SK-N-MC (cell line): ENCODE data around the gene GPC2.
"Not testable (repeated sequence)": the region's sequence is repeated elsewhere in the genome, so short reads cannot be mapped to it uniquely, and the experiment has no call there.

ENCODE experiments used
- DNase-seq: peaks from one replicate; pipeline ENCODE4 v3.0.0-alpha.2; 2011; ENCODE audit warnings: low read depth, low spot score
- H3K27ac ChIP-seq: fragments of 200-600 bp; sonication (generic); 2 replicates; pipeline ENCODE4 v1.5.1; 2016; ENCODE audit warnings: mixed run types
- H3K36me3 ChIP-seq: fragments of 200-600 bp; sonication (generic); 2 replicates; pipeline ENCODE4 v1.6.1; 2017; ENCODE audit warnings: antibody characterized with exemption, low read length, mixed read lengths; ENCODE audit not compliant: insufficient read depth
- H3K4me3 ChIP-seq: fragments of 200-600 bp; sonication (generic); 2 replicates; pipeline ENCODE4 v1.5.1; 2016
- H3K9ac ChIP-seq: fragments of 200-600 bp; sonication (generic); 2 replicates; pipeline ENCODE4 v1.8.0; 2017; ENCODE audit warnings: mixed run types, mixed read lengths; ENCODE audit not compliant: insufficient read length
- H3K9me3 ChIP-seq: fragments of 200-600 bp; sonication (generic); 2 replicates; pipeline ENCODE4 v1.6.1; 2017; ENCODE audit warnings: low read depth, mild to moderate bottlenecking, antibody characterized with exemption, low read length, moderate library complexity, mixed read lengths
- EZH2 ChIP-seq: fragments of 200-600 bp; sonication (generic); IDR thresholded peaks from one replicate; pipeline ENCODE4 v1.6.1; 2017; ENCODE audit warnings: antibody characterized with exemption
- FOXP2 ChIP-seq: optimal IDR thresholded peaks from 2 replicates; pipeline ENCODE3; 2011; ENCODE audit warnings: mild to moderate bottlenecking, moderate library complexity; ENCODE audit not compliant: insufficient read depth; ENCODE audit errors: extremely low read length, control extremely low read depth
- POLR2AphosphoS5 ChIP-seq: IDR thresholded peaks from 2 replicates; pipeline ENCODE4 v1.6.1; 2012; ENCODE audit warnings: mild to moderate bottlenecking, low read depth, low read length, borderline replicate concordance

Gene GPC2

DNA sequence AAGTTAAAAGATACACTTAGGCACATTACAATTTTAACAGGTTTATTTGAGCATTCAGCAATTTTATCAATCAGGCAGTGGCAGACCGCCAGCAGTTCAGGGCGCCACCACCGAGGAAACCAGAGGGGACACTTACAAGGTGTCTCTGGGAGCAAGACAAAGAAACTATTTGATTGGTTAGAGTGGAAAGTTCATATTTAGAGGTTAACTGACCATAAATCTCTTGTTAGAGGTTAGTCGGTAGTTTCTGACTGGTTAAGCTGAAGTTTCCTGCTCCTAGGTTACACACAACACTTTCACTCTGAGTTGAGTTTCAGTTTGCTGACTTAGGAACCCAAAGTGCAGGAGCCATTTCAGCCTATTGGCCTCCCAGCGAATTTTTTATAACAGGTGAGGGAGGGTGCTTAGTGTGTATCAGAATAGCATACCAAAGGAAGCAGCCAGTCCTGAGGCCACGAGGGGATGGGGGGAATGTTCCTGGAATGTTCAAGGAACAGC, 31.8 kb upstream of the GPC2 start:
- peak overlapping the region; percentile 26 for H3K9ac ChIP-seq
- H3K27ac ChIP-seq: 0 out of 2 replicates have a peak overlapping the region, but pooled peaks have one; percentile 19
- no peaks in the 10 kb centered on the region for H3K9me3 ChIP-seq
- H3K4me3 ChIP-seq: no peak overlapping the region; the same call in 1 of the 2 replicates
- no peak for DNase-seq
- no peak for TF ChIP-seq POLR2AphosphoS5
- no peak for TF ChIP-seq FOXP2
- no peak for TF ChIP-seq EZH2
- H3K36me3 ChIP-seq: no peaks in the 10 kb centered on the region

GRCh38 chr7:100204454-100204853, 27.3 kb upstream of the GPC2 start:
- Histone ChIP-seq H3K36me3 (no peaks in the 10 kb centered on the region), H3K9me3 (no peaks in the 10 kb centered on the region), H3K4me3 (no peak overlapping the region), H3K9ac (no peak overlapping the region), H3K27ac (no peak overlapping the region)
- no peak for DNase-seq
- TF ChIP-seq EZH2 (no peak), POLR2AphosphoS5 (no peak), FOXP2 (no peak)

GRCh38 chr7:100200693-100201092, 23.5 kb upstream of the GPC2 start:
- no peaks in the 10 kb centered on the region for H3K9me3 ChIP-seq
- no peak overlapping the region for H3K9ac ChIP-seq
- H3K36me3 ChIP-seq: no peaks in the 10 kb centered on the region
- TF ChIP-seq POLR2AphosphoS5 (no peak), FOXP2 (no peak), EZH2 (no peak)
- H3K4me3 ChIP-seq: no peak overlapping the region
- no peak overlapping the region for H3K27ac ChIP-seq
- no peak for DNase-seq

DNA sequence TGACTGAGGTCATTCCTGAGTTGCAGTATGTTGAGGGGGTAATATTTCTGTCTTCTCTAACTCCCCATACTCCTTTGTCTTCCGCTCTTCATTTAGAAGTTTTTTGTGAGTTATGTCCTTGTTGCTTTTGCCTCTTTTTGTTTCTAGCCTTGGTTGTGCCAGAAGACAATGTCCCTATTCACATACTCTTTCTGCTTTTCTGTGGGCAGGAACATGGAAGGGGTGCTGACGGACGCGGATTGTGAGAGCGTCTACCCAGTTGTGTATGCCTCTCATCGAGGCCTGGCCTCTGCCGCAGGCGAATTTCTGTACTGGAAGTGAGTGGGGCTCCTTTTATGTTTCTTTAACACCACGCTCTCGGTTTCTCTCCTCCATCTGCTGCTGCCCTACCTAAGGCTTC, 21.1 kb upstream of the GPC2 start:
- no peak overlapping the region for H3K4me3 ChIP-seq
- no peak overlapping the region for H3K9ac ChIP-seq
- no peaks in the 10 kb centered on the region for H3K9me3 ChIP-seq
- H3K27ac ChIP-seq: no peak overlapping the region
- no peak for DNase-seq
- TF ChIP-seq FOXP2 (no peak), POLR2AphosphoS5 (no peak), EZH2 (no peak)
- no peaks in the 10 kb centered on the region for H3K36me3 ChIP-seq

- not testable (repeated sequence) for DNase-seq, H3K36me3 ChIP-seq, H3K9me3 ChIP-seq, H3K9ac ChIP-seq, H3K27ac ChIP-seq, H3K4me3 ChIP-seq
Observed at GRCh38 chr7:100195901-100196322, 18.7 kb upstream of the GPC2 start.

DNA sequence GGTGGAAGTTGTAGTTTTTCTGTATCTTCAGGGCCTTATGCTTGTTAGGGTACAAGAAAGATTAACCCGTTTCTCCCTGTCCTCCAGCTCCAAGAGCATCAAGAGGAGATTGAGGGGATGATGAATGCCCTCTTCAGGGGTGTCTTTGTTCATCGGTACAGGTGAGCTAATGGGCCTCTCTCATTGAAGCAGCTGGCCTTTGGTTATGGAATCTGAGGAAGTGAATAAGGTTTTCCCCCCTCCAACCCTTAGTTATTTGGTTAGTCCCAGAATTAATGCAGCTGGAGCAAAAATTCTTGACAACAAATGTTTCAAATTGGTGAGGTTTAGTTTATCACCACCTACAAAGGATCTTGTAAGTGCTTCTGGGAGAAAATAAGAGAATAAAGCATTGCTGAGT, 18.0 kb upstream of the GPC2 start:
- TF ChIP-seq EZH2 (no peak), POLR2AphosphoS5 (no peak), FOXP2 (no peak)
- DNase-seq: no peak

GRCh38 chr7:100192969-100193368, 15.8 kb upstream of the GPC2 start:
- TF ChIP-seq FOXP2 (no peak), POLR2AphosphoS5 (no peak), EZH2 (no peak)
- Histone ChIP-seq H3K9me3 (no peaks in the 10 kb centered on the region), H3K9ac (no peak overlapping the region), H3K27ac (peak overlapping the region; percentile 67), H3K4me3 (no peak overlapping the region), H3K36me3 (no peaks in the 10 kb centered on the region)
- DNase-seq: no peak

More for the DNA sequence above, 18.0 kb upstream of the GPC2 start:
- Histone ChIP-seq H3K27ac (no peak overlapping the region), H3K36me3 (no peaks in the 10 kb centered on the region), H3K9ac (no peak overlapping the region), H3K4me3 (no peak overlapping the region), H3K9me3 (no peaks in the 10 kb centered on the region)

DNA sequence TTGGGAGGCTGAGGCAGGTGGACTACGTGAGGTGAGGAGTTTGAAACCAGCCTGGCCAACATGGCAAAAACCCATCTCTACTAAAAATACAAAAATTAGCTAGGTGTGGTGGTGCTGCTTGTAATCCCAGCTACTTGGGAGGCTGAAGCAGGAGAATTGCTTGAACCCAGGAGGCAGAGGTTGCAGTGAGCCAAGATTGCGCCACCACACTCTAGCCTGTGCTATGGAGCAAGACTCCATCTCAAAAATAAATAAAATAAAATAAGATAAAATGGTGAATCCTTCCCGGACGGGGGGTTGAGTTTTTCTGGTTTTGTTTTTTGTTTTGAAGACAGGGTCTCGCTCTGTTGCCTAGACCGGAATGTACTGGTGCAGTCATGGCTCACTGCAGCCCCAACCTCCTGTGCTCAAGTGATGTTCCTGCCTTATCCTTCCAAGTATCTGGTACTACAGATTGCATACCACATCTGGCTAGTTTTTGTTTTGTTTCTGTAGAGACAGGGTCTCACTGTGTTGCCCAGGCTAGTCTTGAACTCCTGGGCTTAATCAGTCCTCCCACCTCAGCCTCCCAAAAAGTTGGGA, 15.2 kb upstream of the GPC2 start:
- not testable (repeated sequence) for H3K36me3 ChIP-seq, H3K27ac ChIP-seq, H3K4me3 ChIP-seq, H3K9me3 ChIP-seq, H3K9ac ChIP-seq, DNase-seq

- Histone ChIP-seq H3K4me3 (no peak overlapping the region), H3K9me3 (no peaks in the 10 kb centered on the region), H3K27ac (no peak overlapping the region), H3K9ac (no peak overlapping the region), H3K36me3 (no peaks in the 10 kb centered on the region)
- no peak for DNase-seq
- TF ChIP-seq EZH2: no peak
Observed at GRCh38 chr7:100191775-100192174, 14.6 kb upstream of the GPC2 start.
